GM19238 (cell line): ENCODE data around the gene SIK2.
"Not testable (repeated sequence)": the region's sequence is repeated elsewhere in the genome, so short reads cannot be mapped to it uniquely, and the experiment has no call there.

Source experiments
- DNase-seq: peaks from one replicate; pipeline ENCODE4 v3.0.0; 2011; ENCODE audit warnings: low spot score; ENCODE audit not compliant: insufficient read length

Gene SIK2

DNA sequence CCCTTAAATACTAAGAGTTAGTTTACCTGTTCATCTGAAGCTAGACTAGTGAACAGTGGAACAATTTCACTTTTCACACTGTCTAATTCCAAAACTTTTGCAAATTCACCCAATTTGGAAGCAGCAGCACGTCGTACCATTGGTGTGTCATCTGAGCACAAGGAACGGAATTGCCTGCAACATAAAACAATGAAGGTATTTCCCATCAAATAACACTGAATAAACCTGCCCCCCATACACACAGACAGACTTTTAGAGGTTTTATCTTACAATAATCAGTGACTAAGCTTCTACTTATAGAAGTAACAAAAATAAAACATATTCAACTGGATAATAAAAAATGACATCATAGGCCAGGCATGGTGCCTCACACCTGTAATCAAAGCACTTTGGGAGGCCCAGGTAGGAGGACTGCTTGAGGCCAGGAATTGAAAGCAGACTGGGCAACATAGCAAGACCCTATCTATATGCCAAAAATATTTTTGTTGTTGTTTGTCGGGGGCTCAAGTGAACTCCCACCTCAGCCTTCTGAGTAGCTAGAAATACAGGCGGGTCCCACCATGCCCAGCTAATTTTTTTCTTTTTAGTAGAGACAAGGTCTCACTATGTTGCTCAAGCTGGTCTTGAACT is 157.6 kb downstream of the SIK2 start:
- no peak for DNase-seq

DNA sequence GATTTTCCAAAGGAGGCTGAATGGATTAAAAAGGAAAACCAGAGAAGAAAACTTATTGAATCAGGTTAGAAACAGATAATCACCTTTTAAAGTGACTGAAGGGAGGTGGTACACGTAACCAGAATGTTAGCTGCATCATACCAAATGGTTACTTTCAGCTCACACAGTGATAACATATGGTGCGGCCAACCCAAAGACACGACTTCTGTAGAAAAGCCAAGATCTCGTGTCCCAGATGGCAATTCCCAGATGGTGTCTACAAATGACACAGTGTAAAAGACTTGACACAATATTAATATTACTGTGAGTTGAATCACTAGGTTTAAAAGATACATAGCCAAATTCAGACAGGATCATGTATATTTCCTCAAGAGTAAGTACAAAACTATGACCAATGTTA is 158.8 kb downstream of the SIK2 start:
- DNase-seq = no peak

- no peak for DNase-seq
Observed at GRCh38 chr11:111762526-111762925, 160.3 kb downstream of the SIK2 start.

- DNase-seq = no peak
Observed at GRCh38 chr11:111762981-111763643, 160.9 kb downstream of the SIK2 start.

DNA sequence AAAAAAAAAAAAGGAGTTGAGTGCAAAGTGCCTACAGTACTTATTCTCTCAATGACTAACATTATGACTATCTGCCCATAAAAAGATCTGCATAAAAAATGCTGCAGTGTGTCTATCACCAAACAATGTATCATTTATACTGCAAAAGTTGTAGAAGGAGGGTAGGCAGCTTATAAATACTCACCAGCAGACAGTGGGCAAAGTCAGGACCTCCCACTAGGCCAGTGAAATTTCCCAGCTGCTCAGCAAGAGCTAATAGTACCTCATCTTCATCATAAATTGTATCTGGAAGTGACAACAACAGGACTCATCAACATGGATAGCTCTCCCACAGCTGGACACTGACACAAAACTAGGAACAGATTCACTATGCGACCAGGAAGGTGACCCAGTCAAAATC is 162.4 kb downstream of the SIK2 start:
- DNase-seq = no peak

- no peak for DNase-seq
Observed at GRCh38 chr11:111765320-111765983, 163.2 kb downstream of the SIK2 start.

GRCh38 chr11:111765984-111766833 is 164.0 kb downstream of the SIK2 start, which contains the start of gene PPP2R1B:
PPP2R1B (minus strand) TSS chr11:111766389; CDS start chr11:111766361, 28 bp downstream.
- DNase-seq = peak; percentile 96

DNA sequence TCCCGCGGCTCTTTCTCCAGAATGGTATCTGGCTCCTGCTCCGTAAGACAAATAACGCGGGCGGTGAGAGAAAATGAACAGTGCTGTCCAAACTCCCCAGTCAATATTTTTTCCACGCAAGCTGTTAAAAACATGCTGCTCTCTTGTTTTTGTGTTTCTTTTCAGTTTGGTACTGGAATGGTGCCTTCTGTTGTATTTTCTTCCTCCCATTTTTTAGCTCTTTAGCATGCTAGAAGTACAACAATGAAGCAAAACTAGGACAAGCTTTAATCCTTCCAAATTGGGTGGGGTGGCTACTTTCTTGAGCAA is 164.5 kb downstream of the SIK2 start:
- no peak for DNase-seq

DNA sequence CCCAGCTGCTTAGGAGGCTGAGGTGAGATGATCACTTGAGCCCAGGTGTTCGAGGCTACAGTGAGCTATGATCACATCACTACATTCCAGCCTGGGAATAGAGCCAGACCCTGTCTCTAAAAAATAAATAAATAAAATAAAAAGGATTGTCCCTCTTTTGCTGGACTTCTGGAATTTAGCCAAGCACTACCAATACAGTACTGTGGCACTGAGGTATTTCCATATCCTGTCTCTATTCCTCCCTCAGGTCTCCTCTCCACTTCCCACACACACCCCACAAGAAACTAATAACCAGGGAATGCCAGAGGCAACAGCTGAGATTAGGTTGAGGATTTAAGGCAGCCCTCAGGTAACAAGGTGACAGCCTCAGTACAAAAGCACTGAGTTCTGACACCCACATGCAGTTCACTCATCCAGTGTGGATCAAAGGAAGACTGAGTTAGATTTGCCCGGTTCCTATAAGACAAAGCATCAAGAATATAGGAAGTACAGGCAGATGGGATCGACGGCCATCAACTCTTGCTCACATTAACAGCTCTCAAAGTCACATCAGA is 168.4 kb downstream of the SIK2 start:
- DNase-seq = no peak

GRCh38 chr11:111771205-111771604 is 169.0 kb downstream of the SIK2 start:
- not testable (repeated sequence) for DNase-seq

DNA sequence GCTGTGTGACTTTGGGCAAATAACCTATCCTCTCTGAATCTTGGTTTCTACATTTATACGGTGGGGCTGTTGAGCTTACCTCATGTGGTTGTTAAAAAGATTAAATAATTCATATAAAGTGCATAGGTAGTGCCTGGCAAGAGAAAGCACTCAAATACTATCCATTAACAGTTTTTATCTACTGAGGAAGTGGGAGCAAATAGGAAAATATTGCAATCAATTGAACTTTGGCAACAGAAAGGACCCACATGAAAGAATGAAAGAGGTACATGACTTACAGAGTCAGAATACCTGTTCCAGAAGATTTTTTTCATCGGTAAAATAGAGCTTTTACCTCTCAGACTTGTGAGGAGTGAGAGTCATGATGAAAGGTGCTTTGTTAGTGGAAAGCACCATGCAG is 170.3 kb downstream of the SIK2 start:
- DNase-seq = no peak

DNA sequence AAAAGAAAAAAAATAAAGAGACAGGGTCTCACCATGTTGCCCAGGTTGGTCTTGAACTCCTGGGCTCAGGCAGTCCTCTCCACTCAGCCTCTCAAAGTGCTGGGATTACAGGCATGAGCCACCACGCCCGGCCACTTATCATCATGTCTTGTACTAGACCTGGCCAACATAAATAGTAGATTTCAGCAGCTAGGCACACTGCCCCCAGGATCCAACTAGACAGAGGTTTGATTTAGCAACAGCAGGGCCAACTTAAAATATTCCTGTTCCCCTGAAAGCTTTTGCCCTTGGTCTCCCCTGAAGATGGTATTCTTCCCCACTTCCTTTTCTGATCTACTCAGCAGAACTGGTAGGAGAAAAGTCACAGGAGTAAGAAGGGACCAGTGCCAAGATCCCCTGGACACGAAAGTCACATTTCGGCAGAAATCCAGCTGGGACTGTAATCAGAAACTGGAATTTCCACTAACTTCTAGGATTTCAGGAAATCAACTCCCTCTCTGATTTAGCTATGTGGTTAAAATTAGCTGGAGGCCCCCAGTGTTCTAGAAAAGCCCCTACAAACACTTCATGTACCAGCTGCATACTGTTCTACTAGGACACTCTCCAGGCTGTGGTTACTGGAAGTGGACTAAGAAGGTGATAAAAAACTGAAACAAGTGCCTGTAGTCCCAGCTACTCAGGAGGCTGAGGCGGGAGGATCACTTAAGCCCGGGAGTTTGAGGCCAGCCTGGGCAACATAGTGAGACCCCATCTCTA is 172.9 kb downstream of the SIK2 start:
- DNase-seq = no peak

DNA sequence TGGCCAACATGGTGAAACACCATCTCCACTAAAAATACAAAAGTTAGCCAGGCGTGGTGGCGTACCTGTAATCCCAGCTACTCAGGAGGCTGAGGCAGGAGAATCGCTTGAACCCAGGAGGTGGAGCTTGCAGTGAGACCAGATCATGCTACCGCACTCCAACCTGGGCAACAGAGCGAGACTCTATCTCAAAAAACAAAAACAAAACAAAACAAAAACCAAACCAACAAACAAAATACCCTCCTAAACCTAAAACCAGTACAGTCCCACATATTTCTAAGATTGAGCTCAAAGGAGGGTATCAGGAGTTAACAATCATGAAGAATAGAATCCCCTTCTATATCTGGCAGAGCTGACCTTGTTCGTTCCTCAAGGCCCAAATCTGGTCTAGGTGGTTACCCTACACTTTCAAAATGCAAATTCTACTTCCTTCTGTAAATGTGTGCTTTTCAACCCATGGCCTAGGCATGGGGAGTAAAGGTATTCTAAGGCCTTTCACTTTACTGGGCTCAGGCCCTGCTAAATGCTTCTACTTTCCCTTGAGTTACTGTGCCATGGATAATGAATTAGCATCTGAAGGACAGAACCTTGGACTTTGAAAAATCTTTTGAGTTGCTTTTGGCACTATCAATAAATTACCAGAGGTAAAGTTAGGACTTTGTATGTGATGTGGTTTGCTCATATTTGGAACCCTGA is 174.3 kb downstream of the SIK2 start:
- peak; percentile 57 for DNase-seq

DNA sequence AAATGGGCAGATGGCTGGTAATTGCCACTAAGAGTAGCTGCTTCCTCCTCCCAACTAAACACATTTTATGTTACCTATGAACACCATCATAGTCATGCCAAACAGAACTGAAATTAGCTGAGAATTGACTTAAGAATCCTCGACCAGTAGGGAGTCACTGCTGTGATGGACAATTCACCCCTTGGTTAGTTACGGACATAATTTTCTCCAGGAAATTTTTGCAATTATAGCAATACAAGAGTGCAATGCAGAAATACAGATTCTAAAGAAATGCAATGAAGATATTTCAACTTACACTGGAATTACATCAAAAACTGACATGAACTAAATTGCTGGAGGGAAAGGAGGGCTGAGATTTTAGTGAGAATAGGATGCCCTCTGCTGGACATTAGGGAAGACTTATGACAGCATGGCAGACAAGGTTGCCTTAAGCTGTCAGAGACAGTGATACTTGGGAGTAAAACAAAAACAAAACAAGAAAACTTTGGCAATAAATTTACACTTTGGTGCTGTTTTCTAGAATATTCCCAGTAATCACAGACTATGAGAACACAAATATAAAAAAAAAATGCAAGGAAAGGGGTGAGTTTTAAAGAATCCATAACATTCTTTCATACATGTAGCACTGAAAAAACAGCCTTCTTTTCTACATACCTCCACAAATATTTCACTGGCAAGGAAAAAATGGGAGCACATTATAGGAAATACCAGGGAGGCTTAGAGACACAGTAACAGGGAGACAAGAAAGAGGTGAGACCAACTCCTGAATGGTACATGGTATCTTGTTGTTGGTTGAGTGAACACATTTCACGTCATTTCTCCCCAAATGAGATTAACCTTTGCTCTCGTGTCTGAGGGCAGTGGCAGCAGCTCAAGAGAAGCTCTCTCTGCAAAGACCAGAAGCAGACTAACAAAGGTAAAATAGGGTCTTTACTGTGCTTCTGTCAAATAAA is 175.1 kb downstream of the SIK2 start:
- DNase-seq = peak; percentile 30

DNA sequence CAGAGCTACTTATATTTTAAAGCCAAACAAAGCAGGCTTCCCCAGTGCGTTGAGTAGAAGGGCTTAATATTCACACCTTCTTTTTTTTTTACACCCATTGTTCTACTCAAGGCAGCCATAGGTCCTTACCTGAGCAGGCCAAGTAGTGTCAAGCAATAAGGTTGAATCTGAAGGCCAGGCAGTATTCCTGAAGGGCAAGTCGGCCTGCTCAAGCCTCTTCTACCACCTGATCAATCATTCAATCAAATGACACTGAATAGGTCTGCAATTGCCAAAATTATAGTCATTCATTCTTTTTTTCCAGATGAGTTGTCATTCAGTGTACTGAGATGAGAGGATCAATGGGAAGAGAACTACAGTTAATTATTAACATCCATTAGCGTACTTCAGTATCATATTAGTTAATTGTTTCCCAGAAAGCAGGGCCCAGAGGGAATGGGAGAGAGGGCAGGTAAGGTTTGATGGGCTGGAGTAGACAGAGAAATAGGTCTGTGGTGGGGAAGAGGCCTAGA is 175.9 kb downstream of the SIK2 start:
- DNase-seq = no peak

DNA sequence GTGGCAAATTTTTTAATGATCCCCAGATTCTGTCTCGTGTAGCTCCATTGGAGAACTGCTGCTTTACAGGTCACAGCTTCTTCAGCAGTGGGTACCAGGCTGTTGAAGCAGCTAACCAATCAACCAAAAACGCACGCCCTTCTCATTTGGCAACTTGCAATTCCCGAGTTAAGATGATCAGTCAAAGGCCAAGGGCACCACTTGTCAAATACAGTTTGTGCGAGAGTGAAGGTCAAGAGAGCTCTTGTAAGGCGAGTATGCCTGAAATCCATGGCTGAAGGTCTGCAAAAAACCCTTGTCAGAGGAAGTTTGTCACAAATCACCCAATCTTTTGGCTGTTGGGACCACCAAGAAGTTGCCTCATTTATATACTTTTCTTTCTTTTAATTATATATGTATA is 176.9 kb downstream of the SIK2 start:
- DNase-seq = no peak
